Liver (tissue), 3 donors: ENCODE measurements around the gene TRMT11.

Source experiments
- ATF3 ChIP-seq: IDR thresholded peaks from 2 replicates; pipeline ENCODE4 v1.6.1; 2016; ENCODE audit warnings: antibody characterized with exemption
- CTCF ChIP-seq: fragments of 150-350 bp; IDR thresholded peaks from 2 replicates; pipeline ENCODE4 v1.5.1; 2017; ENCODE audit warnings: improper control_type of control experiment, low read depth, low read length; ENCODE audit not compliant: missing input control
- EGR1 ChIP-seq, 2 donors: IDR thresholded peaks; 2 replicates each; pipeline ENCODE4 v1.6.1; 2016 to 2018; ENCODE audit warnings: antibody characterized with exemption in 2 of 2, low read depth in 2 of 2
- FOXA1 ChIP-seq: IDR thresholded peaks from 2 replicates; pipeline ENCODE4 v1.6.1; 2016; ENCODE audit warnings: antibody characterized with exemption
- GABPA ChIP-seq, 2 donors: IDR thresholded peaks in 1 of 2; conservative IDR thresholded peaks in 1 of 2; 2 replicates each; pipeline ENCODE4 v1.6.1; 2016; ENCODE audit warnings: antibody characterized with exemption in 2 of 2, mild to moderate bottlenecking in 1 of 2, moderate library complexity in 1 of 2
- JUND ChIP-seq, 2 donors: IDR thresholded peaks; 2 replicates each; pipeline ENCODE4 v1.6.1; 2016; ENCODE audit warnings: antibody characterized with exemption in 2 of 2
- RAD21 ChIP-seq, 2 donors: IDR thresholded peaks; 2 replicates each; pipeline ENCODE4 v1.6.1; 2016; ENCODE audit warnings: antibody characterized with exemption in 2 of 2, mild to moderate bottlenecking in 2 of 2
- REST ChIP-seq: IDR thresholded peaks from 2 replicates; pipeline ENCODE4 v1.6.1; 2016; ENCODE audit warnings: antibody characterized with exemption, mild to moderate bottlenecking
- TAF1 ChIP-seq: conservative IDR thresholded peaks from 2 replicates; pipeline ENCODE4 v1.6.1; 2016; ENCODE audit warnings: antibody characterized with exemption, mild to moderate bottlenecking
- YY1 ChIP-seq: IDR thresholded peaks from 2 replicates; pipeline ENCODE4 v1.6.1; 2016; ENCODE audit warnings: antibody characterized with exemption, mild to moderate bottlenecking
- donor health status: healthy.
- donor health status: healthy.

GRCh38 chr6:126016591-126016990 is 30.3 kb downstream of the TRMT11 start:
- TF ChIP-seq CTCF, result no peak
- no peak for TF ChIP-seq REST
- TF ChIP-seq EGR1 (IDR thresholded peaks at IDR 0.05; ENCODE audit: low read depth in 2 of 2), result no peak
- no peak for TF ChIP-seq ATF3
- TF ChIP-seq JUND (IDR thresholded peaks at IDR 0.05), result no peak
- TF ChIP-seq RAD21 (IDR thresholded peaks at IDR 0.05), result no peak
- TF ChIP-seq TAF1, result no peak
- TF ChIP-seq GABPA (IDR thresholded peaks at IDR 0.05 in 1 of 2, conservative IDR thresholded peaks at IDR 0.05 in 1 of 2), result no peak
- no peak for TF ChIP-seq FOXA1
- no peak for TF ChIP-seq YY1
